HG03469 (cell line): ENCODE results near the gene EOLA1.
A peak's percentile ranks its signal among the peaks of the same experiment; 100 is the strongest.
"Not testable (repeated sequence)": the region's sequence is repeated elsewhere in the genome, so short reads cannot be mapped to it uniquely, and the experiment has no call there.

Source experiments
- ATAC-seq: cut with Tn5 transposase; IDR thresholded peaks from one replicate; pipeline ENCODE4 v1.9.1; 2021; ENCODE audit warnings: mild to moderate bottlenecking, moderate library complexity, moderate number of reproducible peaks; ENCODE audit not compliant: unreplicated experiment

Gene EOLA1

DNA sequence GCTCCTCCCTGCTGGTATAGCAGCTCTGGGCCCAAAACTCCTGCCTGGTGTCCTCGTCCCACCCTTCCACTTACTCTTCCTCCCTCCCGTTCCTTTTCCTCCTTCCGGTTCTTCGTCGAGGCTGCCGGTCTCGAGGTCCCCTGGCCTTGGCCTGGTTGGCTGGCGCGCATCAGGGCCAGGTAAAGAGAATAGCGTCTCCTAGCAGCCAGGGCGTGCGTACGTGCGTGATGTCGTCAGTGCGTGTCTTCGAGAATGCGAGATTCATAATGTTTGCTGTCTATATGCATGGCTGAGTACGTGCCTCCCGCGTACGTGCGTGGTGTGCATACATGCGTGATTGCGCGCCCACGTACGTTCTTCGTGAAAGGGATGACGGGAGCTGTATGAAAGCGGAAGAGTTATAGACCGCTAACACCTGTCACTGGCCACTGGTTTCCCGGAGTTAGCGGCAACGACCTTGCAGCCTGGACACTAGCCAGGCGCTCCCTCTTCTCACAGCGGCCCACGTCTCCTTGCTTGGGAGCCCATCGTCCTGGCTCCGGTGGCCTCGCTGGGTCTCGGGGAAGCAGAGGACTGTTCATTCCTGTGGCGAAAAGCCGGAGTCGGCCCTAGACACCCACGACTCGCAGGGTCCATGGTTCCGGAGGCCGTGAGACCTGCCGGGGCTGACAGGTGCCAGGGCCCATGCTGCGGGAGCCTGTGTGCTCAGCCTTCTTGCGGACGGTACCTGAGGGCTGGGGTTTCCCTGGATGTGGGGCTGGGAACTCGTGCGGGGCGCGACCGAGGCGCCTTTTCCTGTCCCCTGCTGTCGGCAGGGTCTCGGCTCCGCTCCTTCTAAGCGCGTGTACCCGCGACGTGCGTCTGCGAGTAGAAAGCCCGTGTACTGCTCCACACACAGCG lies at the start of gene EOLA1:
TSS of gene EOLA1 (plus strand) at position 392 of the 900 bp plus-strand sequence. CDS start 4,619 bp downstream, outside the sequence.
- peak; percentile 92 for ATAC-seq

DNA sequence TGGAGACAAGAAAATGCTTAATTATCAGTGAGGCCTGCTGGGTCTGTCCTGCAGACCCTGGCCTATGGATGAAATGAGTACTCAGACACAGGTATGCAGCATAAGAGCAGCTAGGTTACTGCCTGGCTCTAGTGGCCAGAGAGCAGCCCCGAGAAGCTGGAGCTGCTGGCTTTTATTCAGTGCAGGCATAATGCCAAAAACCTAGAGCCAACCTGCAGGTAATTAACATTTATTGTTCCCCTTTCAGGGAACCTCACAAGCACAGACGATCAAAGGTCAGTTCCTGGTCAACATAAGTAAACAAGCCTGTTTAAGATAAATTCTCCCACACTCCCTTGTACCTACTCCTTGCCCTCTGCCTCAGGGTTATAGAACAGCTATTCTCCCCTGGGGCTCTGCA lies 49.0 kb upstream of the EOLA1 start:
- no peak for ATAC-seq

DNA sequence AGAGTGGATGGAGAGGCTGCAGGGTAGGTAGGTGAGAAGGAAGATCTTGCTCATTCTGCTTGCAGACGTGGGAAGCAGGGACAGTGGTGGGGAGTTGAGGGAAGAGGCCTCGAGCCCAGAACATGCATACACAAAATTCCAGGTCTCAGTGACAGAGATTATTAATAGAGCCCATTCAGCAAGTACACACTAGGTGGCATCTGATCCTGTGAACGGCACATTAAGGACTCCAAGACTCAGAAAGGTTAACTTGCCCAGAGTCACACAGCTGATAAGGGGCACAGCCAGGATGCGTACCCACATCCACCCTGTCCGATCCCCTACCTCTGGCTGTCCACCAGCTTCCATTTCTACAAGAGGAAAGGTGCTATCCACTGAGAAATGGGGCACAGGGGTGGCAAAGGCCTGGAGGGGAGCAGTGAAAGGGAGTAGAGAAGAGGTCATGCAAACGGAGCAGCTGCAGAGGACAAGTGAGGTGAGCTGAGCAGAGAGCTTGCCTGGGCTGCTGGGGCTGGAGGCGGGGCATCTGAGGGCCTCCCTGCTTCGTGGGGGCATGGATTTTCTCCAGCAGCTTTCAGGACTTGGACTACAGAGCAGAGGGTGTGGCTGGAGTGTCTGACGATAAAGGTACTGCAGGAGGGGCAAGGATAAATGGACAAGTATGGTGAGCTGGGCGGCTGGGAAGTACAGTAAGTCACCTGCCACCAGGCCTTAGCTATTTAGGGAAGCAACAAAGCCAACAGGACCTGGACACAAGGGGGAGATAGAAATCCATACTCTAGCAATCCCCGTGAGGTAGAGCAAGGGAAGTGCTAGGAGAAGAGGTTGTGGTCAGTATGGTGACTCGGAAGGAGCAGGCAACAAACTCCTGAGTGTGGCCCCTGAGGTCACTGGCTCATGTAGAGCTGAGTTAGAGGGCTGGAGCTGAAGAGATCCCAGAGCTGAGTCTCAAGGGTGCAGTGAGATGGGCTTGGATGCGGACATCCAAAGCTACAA lies 46.9 kb upstream of the EOLA1 start:
- ATAC-seq: no peak

DNA sequence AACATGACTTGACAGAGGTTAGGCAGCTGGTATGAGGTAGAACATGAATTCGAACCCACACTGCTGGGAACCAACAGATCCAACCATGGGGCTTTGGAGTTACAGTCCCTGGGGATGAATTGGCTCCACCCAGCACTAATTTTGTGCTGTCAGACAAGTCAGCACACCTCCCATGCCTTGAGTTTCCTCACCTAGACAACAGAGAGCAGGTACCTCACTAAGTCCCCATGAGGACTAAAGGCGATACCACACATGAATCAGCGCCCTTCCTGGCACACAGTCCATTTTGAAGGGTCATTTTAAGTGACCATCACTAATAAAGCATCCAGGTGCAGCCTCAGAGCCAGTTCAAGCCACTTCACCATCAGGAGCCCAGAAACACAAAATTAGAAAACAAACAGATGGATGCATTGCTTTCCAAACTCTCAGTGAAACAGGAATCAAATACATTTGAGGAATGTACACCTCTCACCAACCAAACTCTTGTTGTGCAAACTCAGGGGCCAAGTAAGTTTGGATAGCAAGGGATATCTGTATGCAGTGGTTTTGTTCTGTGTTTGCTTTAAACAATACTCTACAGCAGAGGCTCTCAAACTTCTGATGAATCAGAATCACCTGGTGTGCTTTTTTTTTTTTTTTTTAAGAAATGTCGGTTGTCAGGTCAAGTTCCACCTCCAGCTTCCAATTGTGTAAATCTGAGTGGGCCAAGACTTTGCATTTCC lies 45.8 kb upstream of the EOLA1 start:
- no peak for ATAC-seq

DNA sequence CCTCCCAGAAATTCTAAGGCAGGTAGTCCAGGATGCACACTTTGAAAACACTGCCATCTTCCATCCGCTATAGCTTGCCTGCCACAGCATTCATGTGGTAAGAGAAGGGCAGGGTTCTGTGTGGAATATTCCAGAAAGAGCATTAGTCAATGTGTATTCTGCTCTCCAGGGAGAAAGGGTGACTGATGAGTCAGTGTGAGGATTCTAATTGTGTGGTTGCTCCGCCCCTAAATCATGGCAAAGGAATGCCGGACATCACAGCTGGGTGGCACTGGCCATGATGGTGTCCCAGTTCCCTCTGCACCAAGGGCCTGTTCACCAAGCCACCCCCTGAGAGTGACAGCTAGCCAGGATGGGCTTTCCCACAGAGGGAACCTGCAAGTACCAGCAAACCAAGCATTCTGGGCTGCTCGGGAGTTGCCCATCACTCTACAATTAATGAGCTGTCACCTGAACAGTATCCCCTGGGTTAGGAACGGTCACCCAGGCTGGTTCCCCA lies 45.2 kb upstream of the EOLA1 start:
- ATAC-seq: no peak

DNA sequence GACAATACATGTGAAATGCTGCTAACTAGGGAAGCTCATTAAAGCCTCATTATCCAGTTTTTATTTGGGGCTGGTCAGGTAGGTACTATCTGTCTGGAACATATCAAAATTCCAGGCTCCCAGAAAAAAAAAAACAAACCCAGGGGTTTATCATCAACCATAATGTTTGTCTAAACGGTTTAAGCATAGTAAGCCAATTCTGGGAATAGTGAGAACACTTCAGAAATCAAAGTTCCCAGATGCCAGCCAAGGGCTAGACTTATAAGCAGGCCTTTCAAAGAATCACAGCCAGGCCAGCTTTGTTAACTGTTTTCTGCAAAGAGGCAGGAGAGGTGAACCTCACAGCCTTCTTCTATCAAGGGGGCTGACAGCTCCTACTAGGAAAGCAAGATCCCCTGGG lies 43.8 kb upstream of the EOLA1 start:
- ATAC-seq: no peak

DNA sequence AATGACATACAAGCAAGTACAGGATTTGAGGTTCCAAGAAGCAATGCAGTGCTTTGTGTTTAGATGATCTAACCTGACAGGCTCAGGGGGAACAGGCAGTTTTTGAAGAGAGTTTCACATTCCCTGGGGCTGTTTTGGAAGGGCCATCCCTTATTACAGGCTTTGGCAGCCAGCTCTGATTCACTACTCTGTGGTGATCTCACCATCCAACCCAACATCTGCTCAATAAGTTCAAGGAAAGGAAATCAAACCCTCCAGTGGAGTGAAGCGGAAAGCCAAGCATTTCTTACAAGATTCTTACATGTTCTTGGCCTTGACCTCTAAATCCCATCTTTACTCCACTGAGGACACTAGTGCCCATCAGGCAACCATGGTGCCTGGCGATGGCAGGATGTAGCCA lies 43.2 kb upstream of the EOLA1 start:
- ATAC-seq: no peak

DNA sequence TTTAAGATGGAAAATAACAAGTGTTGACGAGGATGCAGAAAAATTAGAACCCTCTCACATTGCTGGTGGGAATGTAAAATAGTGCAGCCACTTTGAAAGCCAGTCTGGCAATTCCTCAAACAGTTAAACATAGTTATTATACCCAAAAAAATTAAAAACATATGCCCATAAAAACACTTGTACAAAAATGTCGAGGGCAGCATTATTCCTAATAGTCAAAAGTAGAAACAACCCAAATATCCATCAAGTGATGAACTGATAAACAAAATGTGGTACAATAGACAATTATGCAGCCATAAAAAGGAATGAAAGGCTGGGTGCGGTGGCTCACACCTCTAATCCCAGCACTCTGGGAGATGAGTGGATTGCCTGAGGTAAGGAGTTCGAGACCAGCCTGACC lies 42.0 kb upstream of the EOLA1 start:
- ATAC-seq: no peak

DNA sequence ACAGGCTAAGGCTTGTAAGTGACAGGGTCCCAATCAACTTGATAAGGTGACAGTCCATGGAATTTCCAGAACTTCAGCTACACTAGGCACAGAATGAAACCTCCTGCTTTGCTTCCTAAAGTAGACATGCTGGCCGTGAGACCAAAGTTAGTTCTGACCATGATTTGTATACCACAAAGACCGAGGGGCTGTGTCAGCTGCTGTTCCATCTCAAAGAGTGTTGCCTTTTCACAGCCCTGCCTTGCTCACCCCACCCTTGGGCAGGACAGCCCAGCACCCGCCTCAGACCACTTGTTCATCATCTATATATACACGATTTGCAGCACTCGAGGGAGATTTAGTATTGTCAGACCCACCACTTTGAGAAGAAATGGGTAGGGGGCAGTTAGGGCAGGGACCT lies 41.0 kb upstream of the EOLA1 start:
- no peak for ATAC-seq

DNA sequence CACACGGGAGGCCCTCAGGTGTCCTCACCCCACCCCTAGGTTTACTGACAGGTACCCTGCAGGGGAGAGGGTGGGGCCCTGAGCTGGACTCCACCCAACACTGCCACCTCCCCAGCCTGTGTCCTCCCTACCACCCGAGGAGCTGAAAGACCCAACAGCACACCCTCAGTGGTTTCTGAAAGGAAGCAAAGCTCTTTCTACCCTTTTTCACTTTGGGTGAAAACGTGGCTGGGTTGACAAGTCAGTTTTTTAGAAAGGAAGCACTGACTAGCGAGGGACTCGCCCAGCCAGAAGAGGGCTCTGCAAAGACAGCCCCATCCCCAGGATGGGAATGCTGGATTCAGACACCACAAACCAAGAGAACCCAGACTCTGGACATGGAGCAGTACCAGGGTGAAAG lies 37.9 kb upstream of the EOLA1 start:
- ATAC-seq: not testable (repeated sequence)

DNA sequence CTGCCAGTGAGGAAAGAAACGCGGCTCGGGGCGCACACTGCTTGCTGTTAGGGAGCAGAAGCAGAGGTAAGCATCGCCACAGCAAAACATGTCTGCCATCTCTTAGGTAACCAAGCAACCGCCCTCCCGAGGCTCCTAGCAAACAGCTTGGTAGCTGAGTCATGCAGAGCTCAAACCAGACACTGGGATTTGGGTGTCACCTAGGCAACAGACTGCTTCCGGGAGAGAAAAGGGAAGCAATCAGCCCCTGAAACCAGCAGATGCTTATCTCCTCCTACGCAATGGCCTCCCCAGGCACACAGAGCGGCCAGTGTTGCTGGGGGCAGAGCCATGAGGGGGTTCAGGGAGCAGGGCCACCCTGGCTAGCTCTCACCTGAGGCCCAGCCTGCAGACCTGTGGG lies 37.4 kb upstream of the EOLA1 start:
- ATAC-seq: peak; percentile 70

DNA sequence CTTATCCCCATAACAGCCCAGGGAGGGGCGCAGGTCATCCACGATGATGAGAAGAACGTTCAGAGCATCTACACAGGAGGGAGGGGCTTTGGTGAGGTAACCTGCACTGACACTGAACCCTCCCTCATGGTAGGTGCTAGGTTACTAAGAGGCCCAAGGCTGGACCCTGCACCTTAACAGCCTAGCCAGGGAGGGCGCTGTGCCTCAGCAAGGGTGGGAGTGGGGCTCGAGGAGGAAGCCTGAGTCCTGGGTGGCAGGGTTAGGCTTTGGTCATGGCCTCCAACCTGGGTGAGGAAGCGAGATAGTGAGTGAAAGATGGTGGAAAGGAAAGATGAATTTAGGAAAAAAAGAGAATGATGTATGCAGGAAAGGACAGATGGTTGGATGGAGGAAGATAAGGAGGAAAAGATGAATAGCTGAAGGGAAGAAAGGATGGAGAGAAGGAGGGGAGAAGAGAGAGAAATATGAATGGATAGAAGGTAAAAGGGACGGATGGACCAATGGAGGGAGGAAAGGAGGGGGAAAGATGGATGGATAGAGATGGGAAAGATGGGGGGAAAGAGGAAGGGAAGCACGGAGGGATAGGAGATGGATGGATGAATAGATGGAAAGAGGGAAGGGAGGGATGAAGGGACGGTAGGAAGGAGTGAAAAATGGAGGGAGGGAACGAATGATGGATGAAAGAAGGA lies 36.4 kb upstream of the EOLA1 start:
- ATAC-seq: peak; percentile 36

DNA sequence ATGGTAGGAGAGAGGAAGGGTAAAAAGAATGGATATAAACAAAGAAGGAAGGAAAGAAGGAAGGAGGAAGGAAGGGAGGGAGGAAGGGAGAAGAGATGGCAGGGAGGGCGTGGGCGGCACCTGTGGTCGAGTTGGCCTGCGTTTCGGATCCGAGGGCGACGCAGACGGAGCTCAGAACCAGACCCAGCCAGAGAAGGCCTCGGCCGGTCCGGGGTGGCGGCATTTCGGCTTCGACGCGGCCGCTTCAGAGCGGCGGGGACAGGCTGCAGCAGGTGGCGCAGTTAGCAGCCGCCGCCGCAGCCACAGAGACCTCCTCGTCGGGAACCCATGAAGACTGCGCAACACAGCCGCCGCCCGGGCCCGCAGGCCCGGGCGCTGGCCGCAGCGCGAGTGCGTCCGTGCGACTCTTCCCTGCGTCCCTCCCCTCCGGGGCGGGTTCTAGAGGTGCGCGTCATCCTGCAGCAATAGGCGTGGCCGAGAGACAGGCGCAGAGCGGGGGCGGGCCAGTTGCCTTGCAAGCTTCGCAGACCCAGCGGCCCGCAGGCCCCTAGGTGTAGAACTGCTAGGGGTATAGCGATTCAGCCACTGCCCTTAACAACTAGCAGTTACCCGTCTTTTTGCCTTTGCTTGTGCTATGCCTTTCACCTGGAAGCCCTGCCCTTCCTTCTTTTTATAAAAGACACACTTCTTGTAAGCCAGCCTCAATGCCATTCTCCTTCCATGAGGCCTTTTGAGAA lies 35.7 kb upstream of the EOLA1 start, which contains the start of gene IDS:
TSS of gene IDS (minus strand) at position 392 of the 737 bp plus-strand sequence. CDS start at position 223, 169 bp downstream.
- peak; percentile 58 for ATAC-seq

DNA sequence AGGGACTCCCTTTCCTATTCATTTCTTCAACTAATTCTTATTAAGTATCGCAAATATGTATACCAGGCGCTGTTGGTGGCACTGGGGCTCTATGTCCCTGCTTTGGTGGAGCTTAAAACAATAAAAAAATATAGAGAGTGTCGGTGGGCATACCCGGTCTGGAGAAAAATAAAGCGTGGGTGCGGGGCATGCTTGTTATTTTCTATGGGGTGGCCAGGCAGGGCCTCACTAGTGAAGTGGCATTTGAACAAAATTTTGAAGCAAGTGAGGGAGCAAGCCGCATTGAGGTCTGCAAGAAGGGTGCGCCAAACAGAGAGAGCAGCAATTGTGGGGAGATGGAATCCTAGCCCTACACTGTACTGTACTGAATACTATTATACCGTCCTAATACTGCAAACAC lies 35.1 kb upstream of the EOLA1 start:
- ATAC-seq: no peak

DNA sequence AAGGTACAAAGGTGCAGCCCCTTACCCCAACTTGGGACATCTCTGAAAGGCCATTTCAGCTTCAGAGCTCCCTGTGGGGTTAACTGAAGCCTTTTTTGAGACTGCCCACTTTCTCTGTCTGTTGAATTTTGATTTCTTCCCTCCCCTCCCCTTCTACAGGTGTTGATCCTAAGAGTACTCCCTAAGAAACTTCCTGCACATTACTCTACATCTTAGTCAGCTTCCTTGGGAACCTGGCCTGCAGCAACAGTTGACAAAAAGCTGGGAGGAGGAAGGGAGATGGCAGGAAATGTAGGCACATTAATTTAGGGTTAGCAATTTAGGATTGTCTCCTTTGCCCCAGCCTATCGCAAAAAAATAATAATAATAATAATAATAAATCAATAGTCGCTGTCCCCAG lies 34.5 kb upstream of the EOLA1 start:
- ATAC-seq: no peak

DNA sequence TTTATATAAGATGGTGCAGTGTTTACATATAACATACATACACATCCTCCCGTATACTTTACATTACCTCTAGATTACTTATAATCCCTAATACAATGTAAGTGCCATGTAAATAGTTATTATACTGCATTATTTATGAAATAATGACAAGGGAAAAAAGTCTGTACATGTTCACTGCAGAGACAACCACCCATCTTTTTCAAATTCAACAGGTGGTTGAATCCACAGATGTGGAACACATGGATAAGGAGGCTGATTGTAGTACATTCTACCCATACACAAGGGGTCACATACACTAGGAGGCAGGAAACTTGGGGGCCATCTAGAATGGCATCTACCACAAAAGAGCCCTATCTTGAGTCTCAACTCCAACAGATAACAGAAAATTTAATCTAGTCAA lies 32.3 kb upstream of the EOLA1 start:
- no peak for ATAC-seq

DNA sequence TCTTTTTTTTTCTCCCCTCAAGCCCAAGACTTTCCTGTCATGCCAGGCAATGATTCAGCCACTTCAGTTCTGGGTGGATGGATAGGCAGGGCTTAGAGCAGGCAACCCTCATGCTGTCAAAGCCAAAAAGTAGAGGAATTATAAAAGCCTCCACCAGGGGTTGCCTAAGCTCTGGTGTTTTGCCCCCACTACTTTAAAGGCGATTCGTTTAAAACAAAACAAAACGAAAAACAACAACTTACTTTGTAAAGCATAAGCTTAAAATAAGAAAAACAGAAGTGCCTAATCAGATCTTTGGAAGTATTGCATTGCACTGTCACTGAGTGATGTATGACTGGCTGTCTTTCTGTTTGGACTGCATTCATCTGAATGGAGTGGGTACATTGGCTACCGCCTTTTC lies 30.4 kb upstream of the EOLA1 start:
- ATAC-seq: no peak

DNA sequence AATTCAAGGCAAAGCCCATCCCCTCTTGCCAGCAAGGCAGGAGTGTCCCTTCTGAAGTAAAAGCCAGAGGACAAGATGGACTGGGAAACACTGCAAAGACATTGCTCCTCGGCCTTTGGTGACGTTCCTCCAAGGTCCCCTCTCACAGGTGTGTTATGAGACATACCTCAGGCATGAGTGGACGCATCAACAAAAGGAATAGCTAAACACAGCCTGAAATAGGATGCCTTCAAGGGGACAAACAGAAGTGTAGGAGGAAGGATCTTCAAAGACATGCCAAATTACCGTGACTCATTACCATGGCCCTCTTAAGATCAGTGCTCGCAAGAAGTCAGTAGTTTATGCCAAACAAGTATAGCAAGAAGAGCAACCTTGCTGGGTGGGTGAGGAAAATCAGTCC lies 29.7 kb upstream of the EOLA1 start:
- ATAC-seq: no peak

DNA sequence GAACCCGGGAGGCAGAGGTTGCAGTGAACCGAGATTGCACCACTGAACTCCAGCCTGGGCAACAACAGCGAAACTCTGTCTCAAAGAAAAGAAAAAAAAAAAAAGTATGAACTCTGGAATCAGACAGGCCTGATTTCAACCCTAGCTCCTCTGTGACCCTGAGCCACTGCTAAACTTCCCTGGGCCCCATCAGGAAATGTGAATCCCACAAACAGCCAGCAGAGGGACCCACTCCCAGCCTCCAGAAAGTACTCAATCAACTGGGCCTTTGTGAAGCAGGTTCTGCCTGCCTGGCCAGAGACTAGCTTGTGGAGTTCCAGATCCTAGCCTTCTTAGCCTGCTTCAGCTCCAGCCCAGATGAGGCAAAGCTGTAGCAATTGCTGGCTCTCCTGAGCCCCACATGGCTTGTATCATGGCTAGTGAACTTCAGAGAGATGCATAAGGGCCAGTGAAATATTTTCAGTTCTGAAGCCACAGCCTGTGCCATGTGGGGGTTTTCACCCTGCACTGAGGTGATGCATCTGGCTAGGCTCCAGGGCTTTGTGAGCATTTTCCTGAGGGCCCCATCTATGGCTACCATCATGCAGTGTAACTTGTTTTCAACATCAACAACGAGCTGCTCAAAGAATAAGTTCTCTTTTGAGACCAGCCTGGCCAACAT lies 28.5 kb upstream of the EOLA1 start:
- peak; percentile 64 for ATAC-seq
